HepG2 (cell line): ENCODE data around the gene PSMC4. TPM values are rescaled to one million over a fixed set of nuclear protein-coding genes. Genes with fewer than 3 reads are reported as not detected.

ENCODE experiments used
- BRD4 ChIP-seq: sonication (generic); formaldehyde crosslinking; IDR thresholded peaks from 2 replicates; pipeline ENCODE4 v1.4.0; 2020; ENCODE audit warnings: missing genetic modification reagents
- GABPB1 ChIP-seq: IDR thresholded peaks from 2 replicates; pipeline ENCODE4 v1.6.1; 2016; ENCODE audit warnings: mild to moderate bottlenecking, missing genetic modification reagents, moderate library complexity, missing compliant biosample characterization
- GFI1 ChIP-seq: sonication (generic); formaldehyde crosslinking; IDR thresholded peaks from 2 replicates; pipeline ENCODE4 v1.5.0; 2020; ENCODE audit warnings: missing genetic modification reagents, mild to moderate bottlenecking, borderline replicate concordance
- GTF2F1 ChIP-seq: fragments of 150-350 bp; IDR thresholded peaks from 2 replicates; pipeline ENCODE4 v1.6.1; 2014; ENCODE audit warnings: low read length
- HDAC6 ChIP-seq: fragments of 200-600 bp; sonication (generic); IDR thresholded peaks from 2 replicates; pipeline ENCODE4 v1.7.0; 2017; ENCODE audit warnings: mild to moderate bottlenecking, antibody characterized with exemption, low read length, low read depth
- HOXA5 ChIP-seq: sonication (generic); formaldehyde crosslinking; IDR thresholded peaks from 2 replicates; pipeline ENCODE4 v1.4.0; 2020; ENCODE audit warnings: missing genetic modification reagents
- KMT2B ChIP-seq: IDR thresholded peaks from 2 replicates; pipeline ENCODE4 v1.6.1; 2016; ENCODE audit warnings: missing genetic modification reagents, missing compliant biosample characterization
- MTA1 ChIP-seq: sonication (generic); formaldehyde crosslinking; IDR thresholded peaks from 2 replicates; pipeline ENCODE4 v1.4.0; 2020; ENCODE audit warnings: missing genetic modification reagents, mild to moderate bottlenecking, borderline replicate concordance
- NKX3-1 ChIP-seq: sonication (generic); formaldehyde crosslinking; IDR thresholded peaks from 2 replicates; pipeline ENCODE4 v1.5.0; 2020; ENCODE audit warnings: missing genetic modification reagents
- ZC3H4 ChIP-seq: sonication (generic); formaldehyde crosslinking; IDR thresholded peaks from 2 replicates; pipeline ENCODE4 v1.4.0; 2020; ENCODE audit warnings: missing genetic modification reagents, borderline replicate concordance
- ZFP36 ChIP-seq: fragments of 150-350 bp; IDR thresholded peaks from 2 replicates; pipeline ENCODE4 v1.6.1; 2018; ENCODE audit warnings: borderline replicate concordance, low read length, low read depth; ENCODE audit not compliant: partially characterized antibody
- ZFY ChIP-seq: sonication (generic); formaldehyde crosslinking; IDR thresholded peaks from 2 replicates; pipeline ENCODE4 v1.4.0; 2020; ENCODE audit warnings: missing genetic modification reagents
- ZIK1 ChIP-seq: sonication (generic); formaldehyde crosslinking; IDR thresholded peaks from 2 replicates; pipeline ENCODE4 v1.5.0; 2020; ENCODE audit warnings: mild to moderate bottlenecking, low read depth, missing genetic modification reagents, borderline replicate concordance
- ZNF101 ChIP-seq: sonication (generic); formaldehyde crosslinking; IDR thresholded peaks from 2 replicates; pipeline ENCODE4 v1.4.0; 2020; ENCODE audit warnings: mild to moderate bottlenecking, low read depth, missing genetic modification reagents, borderline replicate concordance
- ZNF354B ChIP-seq: sonication (generic); formaldehyde crosslinking; IDR thresholded peaks from 2 replicates; pipeline ENCODE4 v1.8.0; 2022; ENCODE audit warnings: mild to moderate bottlenecking, missing genetic modification reagents
- ZNF382 ChIP-seq: sonication (generic); formaldehyde crosslinking; IDR thresholded peaks from 2 replicates; pipeline ENCODE4 v1.5.0; 2020; ENCODE audit warnings: missing genetic modification reagents, mild to moderate bottlenecking, borderline replicate concordance
- ZNF589 ChIP-seq: sonication (generic); formaldehyde crosslinking; conservative IDR thresholded peaks from 2 replicates; pipeline ENCODE4 v1.8.0; 2022; ENCODE audit warnings: mild to moderate bottlenecking, moderate library complexity, missing genetic modification reagents
- ZNF674 ChIP-seq: sonication (generic); formaldehyde crosslinking; IDR thresholded peaks from 2 replicates; pipeline ENCODE4 v1.5.0; 2020; ENCODE audit warnings: low read depth, mild to moderate bottlenecking, missing genetic modification reagents
- ZNF816 ChIP-seq: sonication (generic); formaldehyde crosslinking; IDR thresholded peaks from 2 replicates; pipeline ENCODE4 v1.8.0; 2022; ENCODE audit warnings: missing genetic modification reagents, mild to moderate bottlenecking, borderline replicate concordance
- polyA plus RNA-seq, 8 experiments: library from polyadenylated mRNA; depleted of rRNA in 3 of 8; stranded (reverse) in 7 of 8; unstranded in 1 of 8; fragments of >200 nt; fragmentation: Illumina TruSeq in 4 of 8; extraction: Trizol in 4 of 8; gene quantifications; 2 replicates each; pipeline versions ENCODE4 v1.2.1 to v1.2.3, GENCODE V29; 2011 to 2016; ENCODE audit warnings: low read depth in 4 of 8, missing spikeins in 1 of 8, mixed read lengths in 1 of 8; ENCODE audit not compliant: insufficient read depth in 1 of 8
- total RNA-seq, 5 experiments: library from RNA; depleted of rRNA; stranded (reverse); fragments of >200 nt; fragmentation: Illumina TruSeq; extraction: Trizol; gene quantifications; 2 replicates each; pipeline ENCODE4 v1.2.3, GENCODE V29; 2016; ENCODE audit warnings: low read depth in 1 of 5
- TF ChIP-seq, protein P1 (sequence below): sonication (generic); formaldehyde crosslinking; IDR thresholded peaks from 2 replicates; pipeline ENCODE4 v1.9.0; 2021; ENCODE audit warnings: missing genetic modification reagents, borderline replicate concordance
- TF ChIP-seq, protein P2 (sequence below): sonication (generic); formaldehyde crosslinking; conservative IDR thresholded peaks from 2 replicates; pipeline ENCODE4 v1.8.0; 2022; ENCODE audit warnings: mild to moderate bottlenecking, moderate library complexity, missing genetic modification reagents
- TF ChIP-seq, protein P3 (sequence below): IDR thresholded peaks from 2 replicates; pipeline ENCODE4 v1.6.1; 2018; ENCODE audit warnings: missing genetic modification reagents

The PSMC4 gene
- total and polyA plus RNA-seq, 2 of the 13 experiments (the other 11 are each of a cell fraction or from before 2014, with no cell fraction given): 49.9 to 160 TPM

DNA sequence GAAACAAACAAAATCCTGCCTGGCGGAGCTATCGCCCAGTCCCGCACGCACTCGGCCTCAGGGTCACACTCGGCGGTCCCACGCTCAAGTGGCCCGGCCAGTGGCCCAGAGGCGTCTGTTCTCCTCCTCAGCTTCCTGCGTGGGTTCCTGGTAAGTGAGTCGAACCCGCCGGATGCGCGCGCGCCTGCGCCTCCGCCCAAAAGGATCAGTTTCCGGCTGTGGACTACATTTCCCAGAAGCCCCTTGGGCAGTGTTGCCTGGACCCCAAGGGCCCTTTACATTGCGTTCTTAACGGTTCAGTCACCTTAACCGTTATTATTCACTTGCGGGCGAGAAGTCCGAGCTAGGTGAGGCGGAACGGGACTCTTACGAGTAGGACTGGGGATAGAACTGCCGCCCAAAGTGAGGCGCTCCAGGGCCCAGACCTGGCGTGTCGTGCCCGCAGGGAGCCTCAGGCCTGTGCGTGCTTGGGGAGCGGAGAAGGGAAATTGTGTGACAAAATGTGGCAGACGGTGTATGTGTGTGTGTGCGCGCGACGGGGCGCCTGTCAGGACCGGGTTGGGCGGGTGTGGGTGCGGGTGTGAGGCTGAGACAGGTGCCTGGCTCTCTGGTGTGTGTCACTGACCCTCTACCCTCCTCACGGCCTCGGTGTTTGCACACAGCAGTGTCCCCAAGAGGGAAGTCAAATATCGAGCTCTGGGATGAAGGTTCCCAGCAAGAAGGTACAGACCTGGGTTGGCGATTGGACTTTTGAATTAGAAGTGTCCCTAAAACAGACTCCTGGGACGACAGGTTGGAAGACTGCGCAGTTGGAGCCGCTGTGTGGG lies 26.1 kb downstream of the PSMC4 start, which contains the start of gene ZNF546 (continued):
- TF ChIP-seq, protein P1, sequence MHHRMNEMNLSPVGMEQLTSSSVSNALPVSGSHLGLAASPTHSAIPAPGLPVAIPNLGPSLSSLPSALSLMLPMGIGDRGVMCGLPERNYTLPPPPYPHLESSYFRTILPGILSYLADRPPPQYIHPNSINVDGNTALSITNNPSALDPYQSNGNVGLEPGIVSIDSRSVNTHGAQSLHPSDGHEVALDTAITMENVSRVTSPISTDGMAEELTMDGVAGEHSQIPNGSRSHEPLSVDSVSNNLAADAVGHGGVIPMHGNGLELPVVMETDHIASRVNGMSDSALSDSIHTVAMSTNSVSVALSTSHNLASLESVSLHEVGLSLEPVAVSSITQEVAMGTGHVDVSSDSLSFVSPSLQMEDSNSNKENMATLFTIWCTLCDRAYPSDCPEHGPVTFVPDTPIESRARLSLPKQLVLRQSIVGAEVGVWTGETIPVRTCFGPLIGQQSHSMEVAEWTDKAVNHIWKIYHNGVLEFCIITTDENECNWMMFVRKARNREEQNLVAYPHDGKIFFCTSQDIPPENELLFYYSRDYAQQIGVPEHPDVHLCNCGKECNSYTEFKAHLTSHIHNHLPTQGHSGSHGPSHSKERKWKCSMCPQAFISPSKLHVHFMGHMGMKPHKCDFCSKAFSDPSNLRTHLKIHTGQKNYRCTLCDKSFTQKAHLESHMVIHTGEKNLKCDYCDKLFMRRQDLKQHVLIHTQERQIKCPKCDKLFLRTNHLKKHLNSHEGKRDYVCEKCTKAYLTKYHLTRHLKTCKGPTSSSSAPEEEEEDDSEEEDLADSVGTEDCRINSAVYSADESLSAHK (CRISPR knock-in tag): no peak
- TF ChIP-seq ZFP36: no peak
- peak; percentile 93 for TF ChIP-seq GABPB1 (CRISPR knock-in tag)
- TF ChIP-seq HOXA5 (CRISPR knock-in tag): no peak; the same call in 1 of the 2 replicates
- peak; percentile 84 for TF ChIP-seq KMT2B
- TF ChIP-seq ZNF101 (CRISPR knock-in tag): no peak; the same call in 1 of the 2 replicates
- peak; percentile 98 for TF ChIP-seq ZFY
- no peak for TF ChIP-seq ZNF382 (CRISPR knock-in tag)
- TF ChIP-seq ZNF354B (CRISPR knock-in tag): no peak; the same call in 1 of the 2 replicates
- no peak for TF ChIP-seq GTF2F1
- no peak for TF ChIP-seq ZNF674 (CRISPR knock-in tag)
- TF ChIP-seq HDAC6: no peak
- no peak; the same call in 1 of the 2 replicates for TF ChIP-seq BRD4 (CRISPR knock-in tag)
- 0 out of 2 replicates have a peak, but pooled peaks have one; percentile 31 for TF ChIP-seq ZNF589 (CRISPR knock-in tag)
- TF ChIP-seq, protein P2, sequence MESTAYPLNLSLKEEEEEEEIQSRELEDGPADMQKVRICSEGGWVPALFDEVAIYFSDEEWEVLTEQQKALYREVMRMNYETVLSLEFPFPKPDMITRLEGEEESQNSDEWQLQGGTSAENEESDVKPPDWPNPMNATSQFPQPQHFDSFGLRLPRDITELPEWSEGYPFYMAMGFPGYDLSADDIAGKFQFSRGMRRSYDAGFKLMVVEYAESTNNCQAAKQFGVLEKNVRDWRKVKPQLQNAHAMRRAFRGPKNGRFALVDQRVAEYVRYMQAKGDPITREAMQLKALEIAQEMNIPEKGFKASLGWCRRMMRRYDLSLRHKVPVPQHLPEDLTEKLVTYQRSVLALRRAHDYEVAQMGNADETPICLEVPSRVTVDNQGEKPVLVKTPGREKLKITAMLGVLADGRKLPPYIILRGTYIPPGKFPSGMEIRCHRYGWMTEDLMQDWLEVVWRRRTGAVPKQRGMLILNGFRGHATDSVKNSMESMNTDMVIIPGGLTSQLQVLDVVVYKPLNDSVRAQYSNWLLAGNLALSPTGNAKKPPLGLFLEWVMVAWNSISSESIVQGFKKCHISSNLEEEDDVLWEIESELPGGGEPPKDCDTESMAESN (CRISPR knock-in tag): peak; percentile 74
- no peak; the same call in 1 of the 2 replicates for TF ChIP-seq GFI1 (CRISPR knock-in tag)
- TF ChIP-seq, protein P3, sequence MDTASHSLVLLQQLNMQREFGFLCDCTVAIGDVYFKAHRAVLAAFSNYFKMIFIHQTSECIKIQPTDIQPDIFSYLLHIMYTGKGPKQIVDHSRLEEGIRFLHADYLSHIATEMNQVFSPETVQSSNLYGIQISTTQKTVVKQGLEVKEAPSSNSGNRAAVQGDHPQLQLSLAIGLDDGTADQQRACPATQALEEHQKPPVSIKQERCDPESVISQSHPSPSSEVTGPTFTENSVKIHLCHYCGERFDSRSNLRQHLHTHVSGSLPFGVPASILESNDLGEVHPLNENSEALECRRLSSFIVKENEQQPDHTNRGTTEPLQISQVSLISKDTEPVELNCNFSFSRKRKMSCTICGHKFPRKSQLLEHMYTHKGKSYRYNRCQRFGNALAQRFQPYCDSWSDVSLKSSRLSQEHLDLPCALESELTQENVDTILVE (CRISPR knock-in tag): no peak
- peak; percentile 95 for TF ChIP-seq NKX3-1
- TF ChIP-seq MTA1 (CRISPR knock-in tag): peak; percentile 44; the same call in 1 of the 2 replicates
- peak; percentile 64 for TF ChIP-seq ZIK1
- no peak for TF ChIP-seq ZC3H4 (CRISPR knock-in tag)
- TF ChIP-seq ZNF816: no peak
